Kasumi-1 (cell line): ENCODE data around the gene SERAC1.

Experiments used
- DNase-seq, 2 experiments: peaks; one replicate each; lab custom pipeline; 2025; lab: John Stamatoyannopoulos, UW

The SERAC1 gene

DNA sequence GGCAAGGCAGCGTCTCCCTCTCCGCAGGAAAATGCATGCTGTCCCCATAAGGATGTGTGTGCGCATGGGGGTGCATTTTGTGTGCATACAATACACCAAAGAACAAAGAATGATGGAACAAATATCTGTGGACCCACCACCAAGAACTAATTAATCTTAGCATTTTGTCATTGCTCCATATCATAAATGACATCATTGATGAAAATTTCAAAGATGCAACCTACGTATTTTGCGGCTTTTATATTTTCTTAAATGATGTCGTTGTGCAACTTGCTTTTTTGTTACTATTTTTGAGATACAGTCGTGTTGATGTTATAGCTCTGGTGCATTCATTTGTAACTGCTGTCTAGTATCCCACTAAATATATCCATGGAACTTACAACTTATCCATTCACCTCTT lies 89.7 kb downstream of the SERAC1 start:
- DNase-seq = no peak

DNA sequence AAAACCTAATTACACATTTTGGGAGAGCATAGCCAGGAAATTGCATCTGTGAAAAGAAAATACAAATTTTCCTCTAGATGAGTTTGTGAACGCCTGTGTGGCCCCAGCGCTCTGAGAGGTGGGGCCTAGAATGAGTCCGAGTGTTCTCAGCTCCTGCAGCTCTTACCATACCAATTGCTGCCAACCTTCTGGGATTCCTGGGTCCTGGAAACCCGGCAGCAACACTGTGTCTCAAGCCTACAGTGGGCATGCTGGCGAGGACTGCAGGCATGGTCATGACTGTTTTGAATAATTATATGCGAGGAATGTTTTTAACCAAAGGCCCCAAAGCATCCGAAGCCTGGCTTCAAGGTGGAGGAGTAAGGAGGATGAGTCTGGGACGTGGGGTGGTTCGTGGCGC lies 90.4 kb downstream of the SERAC1 start:
- no peak for DNase-seq

DNA sequence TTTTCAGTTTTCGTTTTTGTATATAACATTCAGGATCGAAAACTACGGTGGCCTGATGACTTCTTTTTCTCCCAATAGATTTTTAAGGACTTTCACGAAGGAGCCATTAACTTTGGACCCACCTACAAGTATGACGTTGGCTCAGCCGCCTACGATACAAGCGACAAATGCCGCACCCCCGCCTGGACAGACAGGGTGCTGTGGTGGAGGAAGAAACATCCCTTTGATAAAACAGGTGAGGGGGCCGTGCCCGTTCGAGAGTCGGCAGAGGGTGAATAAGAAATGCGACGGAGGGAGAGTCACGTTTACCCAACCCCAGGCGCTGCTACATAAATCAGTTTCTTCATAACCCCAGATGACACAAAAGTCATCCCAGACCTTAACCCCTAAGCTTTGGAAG lies 91.5 kb downstream of the SERAC1 start:
- DNase-seq = no peak

DNA sequence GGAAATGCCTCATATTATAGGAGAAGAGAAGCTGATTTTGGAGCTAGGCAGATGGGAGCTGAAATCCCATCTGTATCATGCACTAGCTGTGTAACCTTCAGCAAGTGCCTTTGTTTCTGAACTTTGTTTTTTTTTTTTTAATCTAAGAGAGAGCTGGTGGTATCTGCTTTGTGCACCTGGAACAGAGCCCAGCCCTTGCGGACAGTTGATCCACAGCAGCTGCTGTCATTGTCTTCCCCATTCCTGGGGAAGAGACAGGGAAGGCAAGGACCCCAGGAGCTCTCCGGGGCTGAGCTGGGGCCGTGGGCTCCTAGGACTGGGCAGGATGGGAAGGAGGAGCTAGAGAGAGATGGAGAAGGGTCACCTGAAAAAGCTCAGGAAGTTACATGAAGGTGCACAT lies 94.3 kb downstream of the SERAC1 start:
- no peak for DNase-seq

DNA sequence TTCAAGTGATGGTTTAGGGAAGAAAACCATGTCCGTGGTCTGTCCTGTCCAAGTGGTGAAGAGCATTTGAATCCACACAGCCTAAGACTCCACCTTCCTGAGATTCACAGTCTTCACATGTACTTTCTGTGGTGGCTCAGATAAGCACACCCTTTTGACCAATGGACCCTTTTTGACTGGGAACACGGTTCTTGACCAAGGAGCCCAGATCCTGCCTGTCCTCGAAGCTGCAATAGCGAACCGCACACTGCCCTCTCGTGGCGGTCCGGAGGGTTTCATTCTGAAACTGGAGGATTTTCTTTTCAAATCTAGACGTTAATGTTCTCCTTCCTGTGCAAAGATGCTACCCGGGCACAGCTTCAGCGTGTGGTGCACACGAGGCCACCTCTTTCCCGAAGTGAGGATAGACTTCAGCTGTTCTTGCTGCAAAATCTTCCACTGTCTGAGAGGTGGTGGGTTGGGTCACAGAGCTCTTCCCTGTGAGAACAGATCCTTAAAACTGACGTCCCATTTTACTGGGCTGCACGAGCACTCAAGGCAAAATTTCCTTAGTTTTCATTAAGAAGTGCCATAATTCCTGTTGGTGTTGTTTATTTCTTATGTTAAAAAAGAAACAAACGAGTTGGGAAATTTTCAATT lies 95.9 kb downstream of the SERAC1 start:
- peak; percentile 58 to 59 for DNase-seq

DNA sequence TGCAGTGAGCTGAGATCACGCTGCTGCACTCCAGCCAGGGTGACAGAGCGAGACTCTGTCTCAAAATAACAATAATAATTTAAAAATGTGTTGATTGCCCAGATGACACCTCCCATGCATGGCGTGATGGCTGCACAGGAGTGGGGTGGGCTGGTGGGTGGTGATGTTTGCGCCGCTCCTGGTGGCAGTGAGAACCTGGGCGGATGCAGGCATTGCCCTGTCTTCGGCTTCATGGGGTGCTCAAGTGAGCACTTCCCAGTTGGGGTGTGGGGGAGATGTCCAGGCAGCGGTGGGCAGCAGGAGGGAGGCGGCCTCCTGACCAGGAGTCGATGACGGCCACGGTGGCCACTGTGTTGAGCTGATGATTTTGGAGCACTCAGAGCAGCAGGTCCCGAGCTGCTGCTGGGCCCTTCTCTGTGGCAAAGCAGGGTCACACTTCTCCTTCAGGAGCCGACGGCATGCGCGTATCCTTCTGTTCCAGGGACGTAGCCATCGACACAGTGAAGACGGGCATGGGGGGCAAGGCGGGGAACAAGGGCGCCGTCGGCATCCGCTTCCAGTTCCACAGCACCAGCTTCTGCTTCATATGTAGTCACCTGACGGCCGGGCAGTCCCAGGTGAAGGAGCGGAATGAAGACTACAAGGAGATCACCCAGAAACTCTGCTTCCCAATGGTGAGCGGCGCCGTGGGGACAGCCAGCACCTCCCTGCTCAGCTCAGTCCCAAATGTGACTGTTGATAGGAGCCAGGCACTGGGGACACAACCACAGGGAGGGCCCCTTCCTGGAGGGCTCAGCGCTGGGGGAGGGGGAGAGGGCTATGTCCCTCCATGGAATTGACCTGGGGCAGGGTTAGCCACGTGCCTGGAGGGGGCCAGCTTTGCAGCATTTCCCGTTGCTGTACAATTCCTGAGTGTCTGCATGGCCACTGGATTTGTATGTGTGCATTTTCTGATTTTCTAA lies 96.7 kb downstream of the SERAC1 start:
- DNase-seq = no peak

DNA sequence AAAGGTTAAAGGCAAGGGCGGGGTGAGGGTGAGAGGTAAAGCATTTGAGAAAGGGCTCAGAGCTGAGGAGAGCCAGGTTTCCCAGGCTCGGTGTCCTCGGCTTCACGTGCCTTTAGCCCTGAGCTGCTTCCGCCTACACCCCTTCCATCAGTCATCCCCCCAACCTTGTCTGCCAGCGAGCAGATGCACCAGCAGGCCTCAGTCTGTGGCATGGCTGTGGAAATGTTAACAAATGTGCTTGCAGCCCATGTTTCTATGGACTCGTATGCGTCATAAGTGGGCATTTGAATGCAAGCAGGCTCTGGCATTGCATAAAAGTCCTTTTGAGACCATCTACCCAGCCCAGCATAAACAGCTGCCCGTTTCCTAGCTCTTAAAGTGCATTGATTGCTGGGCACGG lies 97.5 kb downstream of the SERAC1 start:
- DNase-seq = no peak

DNA sequence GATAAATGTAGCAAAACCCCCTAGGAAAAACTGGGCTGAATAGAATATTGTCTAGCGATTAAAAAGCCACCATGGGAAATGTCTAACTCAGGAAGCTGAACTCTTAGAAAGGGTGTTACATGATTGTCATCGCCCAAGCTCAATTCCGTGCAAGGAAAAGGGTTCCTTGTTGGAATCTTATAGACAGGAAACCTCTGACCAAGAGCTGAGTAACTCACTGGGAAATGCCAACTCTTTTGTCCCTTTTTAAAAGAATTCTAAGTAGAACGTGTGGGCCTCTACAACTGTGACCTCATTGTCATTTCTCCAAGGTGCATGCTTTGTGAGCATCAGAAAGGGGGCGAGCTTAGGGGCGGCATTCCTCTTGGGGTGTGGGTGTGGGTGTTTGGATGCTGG lies 98.3 kb downstream of the SERAC1 start:
- no peak for DNase-seq

DNA sequence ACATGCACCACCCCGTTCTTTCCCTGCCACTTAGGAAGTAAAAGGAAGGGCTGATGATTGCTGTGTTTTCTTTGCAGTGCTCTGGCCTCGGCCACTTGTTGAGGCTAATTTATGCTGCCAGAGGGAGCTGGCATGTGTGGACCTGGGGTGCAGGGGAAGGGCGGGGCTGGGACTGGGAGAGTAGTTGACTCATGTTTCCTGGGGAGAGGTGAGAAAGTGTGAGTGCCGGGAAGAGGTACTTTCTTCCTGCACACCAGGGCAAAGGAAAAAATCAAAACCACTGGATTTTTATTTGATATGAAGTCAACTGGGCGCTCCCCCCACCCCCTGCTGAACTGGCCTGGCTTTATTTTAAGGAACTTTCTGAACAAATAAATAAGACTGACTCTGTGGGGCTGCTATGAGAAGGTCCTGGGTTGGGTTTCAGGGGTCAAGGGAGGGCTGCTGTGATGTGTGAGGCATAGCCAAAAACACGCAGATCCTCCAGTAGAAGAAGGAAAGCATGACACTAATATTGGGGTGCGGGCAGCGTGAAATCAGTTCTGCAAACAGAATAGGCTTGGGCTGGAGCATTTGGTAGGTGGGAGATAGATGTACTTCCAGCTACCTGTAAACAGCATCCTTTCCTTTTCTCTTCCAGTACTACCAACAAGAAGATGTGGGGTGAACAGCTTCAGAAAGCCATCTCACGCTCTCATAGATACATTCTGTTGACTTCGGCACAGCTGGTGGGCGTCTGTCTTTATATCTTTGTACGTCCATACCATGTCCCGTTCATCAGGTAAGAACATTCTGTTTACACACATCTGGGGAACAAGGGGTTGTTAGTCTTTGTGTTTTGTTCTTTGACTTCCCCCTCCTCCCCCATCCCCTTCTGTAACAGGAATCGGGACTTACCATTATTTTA lies 98.9 kb downstream of the SERAC1 start:
- no peak for DNase-seq

DNA sequence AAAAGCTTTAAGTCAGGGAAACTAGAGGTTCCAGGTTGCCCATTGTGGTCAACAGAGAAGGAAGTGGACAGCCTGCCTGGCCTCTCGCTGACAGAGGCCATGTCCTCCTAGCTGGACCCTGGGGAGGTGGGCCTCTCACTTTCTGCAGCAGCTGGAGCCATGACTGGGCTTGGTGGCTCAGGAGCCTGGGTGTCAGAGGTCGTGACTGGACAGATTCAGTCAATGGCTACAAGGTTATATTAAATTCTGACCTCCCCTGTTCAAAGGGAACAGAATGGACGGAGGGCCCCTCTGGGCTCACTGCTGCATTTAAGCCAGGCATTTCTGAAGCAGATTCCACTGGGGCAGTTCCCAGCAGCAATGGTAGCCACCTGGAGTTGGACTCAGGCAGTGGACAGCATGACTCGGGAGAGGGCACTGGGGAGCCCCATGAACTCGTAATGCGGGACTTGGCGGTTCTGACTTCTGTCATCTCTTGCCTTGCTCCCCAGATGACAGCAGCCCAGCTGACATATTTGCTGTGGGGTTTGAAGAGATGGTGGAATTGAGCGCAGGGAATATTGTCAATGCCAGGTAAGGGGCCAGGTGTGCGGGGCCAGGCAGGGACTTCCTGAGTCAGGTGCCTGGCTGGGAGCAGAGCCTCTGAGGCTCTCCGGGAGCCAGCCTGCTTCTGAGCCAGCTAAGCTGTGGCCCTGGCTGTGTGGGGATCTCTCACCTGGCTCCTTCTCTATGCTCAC lies 99.7 kb downstream of the SERAC1 start:
- no peak for DNase-seq

DNA sequence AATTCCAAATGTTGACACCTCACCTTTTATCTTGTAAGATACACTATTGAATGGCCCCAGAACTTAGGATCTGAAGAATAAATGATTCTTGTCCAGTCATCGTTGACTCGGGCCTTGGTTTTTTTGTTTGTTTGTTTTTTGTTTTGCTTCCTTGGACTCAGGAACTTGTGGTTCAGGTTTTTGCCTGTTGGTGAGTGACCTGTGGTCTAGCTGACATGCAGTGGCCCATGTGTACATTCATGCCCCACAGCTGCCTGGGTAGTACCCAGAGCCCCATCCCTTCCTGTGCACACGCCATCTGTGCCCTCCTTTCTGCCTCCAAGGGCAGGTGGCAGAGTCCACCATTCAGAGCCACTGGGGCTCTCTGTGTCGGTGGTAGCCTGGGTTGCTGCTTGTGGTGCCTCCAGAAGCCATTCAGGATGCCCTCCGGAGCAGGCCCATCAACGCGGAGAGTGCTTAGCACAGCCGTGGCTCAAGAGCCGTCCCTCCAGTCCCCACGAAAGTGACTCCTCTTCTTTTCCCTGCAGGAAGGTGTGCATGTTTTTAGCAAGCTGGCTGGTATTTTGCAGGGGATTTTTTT lies 100.5 kb downstream of the SERAC1 start:
- DNase-seq = no peak

DNA sequence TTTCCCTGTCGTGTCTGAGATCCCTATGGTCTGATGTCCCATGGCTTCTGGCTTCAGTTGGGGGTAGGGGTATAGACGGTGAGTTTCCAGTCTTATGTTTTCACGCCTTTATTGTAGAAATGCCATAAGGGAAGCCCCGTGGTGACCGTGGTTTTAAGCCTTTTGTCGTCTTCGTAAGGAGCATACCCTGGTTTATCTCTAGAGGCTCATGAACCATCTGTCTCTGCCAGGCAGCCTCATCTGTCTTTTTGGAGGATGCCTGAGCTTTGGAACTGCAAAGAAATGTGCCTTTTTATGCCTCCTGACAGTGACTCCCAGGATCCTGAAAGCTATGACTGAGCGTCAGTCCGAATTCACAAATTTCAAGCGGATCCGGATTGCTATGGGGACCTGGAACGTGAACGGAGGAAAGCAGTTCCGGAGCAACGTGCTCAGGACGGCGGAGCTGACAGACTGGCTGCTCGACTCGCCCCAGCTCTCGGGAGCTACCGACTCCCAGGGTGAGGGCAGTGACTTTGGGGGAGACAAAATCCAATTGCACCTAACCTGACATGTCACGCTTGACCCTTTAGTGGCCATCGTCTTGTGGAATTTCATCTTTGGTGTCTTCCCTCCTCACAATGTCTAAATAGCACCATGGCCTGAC lies 101.8 kb downstream of the SERAC1 start:
- no peak for DNase-seq

DNA sequence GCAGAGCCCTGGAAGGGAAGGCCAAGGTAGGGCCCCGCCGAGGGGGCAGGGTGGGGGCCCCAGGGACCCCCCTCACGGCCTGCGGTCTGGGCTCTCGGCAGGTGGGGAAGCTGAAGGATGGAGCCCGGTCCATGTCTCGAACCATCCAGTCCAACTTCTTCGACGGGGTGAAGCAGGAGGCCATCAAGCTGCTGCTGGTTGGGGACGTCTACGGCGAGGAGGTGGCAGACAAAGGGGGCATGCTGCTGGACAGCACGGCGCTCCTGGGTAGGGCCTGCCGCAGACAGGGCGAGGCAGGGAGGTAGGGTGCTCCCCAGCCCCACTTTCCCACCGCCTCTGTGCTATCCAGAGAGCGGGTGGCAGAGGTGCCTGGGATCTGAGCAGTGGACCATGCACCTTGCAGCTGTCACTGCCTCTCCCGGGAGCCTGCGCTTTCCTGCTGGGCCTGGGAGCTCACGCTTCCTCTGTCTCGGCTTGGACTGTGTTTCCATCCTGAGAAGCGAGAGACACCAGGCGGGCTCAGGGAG lies 103.3 kb downstream of the SERAC1 start:
- DNase-seq = no peak

DNA sequence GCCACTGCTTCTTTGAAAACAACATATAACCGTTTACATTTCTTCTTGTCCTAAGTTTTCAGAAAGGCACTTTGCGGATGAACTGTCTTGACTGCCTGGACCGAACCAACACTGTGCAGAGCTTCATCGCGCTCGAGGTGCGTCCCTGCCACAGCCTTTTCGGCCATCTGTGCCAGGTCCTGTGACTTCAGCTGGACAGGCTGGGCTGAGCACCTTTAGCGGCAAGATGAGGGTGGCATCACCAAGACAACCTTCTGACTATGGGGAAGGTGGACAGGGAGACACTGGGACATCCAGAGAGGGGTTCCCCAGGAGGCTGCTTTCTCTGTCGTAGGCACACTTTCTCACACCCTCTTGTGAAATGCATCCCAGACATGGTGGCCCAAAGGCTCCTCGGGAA lies 104.3 kb downstream of the SERAC1 start:
- no peak for DNase-seq

DNA sequence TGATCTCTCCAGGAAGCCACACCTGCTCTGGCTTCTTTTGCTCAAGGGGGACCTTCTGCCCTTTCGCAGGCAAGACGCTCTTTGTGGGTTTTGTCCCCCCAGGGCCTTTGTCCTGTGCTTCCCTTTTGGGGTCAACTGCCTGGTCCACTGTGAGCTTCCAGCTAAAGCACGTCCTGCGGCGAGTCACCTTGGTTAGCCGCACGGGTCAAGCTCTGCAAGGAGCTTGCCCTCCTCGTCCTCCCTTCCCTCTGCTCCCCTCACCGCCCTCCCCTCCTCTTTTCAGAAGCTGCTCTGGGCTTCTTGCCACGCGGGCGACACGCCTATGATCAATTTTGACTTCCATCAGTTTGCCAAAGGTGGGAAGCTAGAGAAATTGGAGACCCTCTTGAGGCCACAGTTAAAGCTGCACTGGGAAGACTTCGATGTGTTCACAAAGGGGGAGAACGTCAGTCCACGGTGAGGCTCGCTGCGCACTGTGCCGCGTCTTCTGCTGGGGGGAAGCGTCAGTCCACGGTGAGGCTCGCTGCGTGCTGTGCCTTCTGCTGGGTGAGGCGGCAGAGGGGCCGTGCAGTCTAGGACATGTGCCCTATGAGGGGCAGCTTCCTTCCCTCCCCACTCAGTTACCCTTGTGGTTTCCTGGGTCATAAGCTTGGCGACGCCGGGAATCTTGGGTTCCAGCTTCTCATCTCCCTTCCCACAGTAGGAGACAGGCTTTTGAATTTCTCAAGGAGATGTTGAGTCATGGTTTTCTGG lies 106.2 kb downstream of the SERAC1 start:
- DNase-seq = no peak

DNA sequence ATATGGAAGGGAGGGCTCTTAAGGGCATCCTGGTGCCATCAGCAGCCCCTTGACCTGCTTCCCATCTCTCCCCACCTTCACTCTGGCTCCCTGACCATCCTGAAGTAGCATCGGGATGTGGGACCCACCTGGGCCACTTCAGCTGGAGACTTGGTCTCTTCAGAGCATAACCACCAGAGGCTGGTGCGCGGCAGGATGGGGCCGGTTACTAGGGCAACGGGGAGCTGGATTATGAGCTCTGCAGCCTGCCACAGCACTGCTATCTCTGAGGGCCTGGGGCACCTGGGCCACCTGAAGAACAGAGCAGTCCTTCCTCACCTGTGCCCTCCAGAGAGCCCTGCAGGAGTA lies 106.7 kb downstream of the SERAC1 start:
- no peak for DNase-seq

DNA sequence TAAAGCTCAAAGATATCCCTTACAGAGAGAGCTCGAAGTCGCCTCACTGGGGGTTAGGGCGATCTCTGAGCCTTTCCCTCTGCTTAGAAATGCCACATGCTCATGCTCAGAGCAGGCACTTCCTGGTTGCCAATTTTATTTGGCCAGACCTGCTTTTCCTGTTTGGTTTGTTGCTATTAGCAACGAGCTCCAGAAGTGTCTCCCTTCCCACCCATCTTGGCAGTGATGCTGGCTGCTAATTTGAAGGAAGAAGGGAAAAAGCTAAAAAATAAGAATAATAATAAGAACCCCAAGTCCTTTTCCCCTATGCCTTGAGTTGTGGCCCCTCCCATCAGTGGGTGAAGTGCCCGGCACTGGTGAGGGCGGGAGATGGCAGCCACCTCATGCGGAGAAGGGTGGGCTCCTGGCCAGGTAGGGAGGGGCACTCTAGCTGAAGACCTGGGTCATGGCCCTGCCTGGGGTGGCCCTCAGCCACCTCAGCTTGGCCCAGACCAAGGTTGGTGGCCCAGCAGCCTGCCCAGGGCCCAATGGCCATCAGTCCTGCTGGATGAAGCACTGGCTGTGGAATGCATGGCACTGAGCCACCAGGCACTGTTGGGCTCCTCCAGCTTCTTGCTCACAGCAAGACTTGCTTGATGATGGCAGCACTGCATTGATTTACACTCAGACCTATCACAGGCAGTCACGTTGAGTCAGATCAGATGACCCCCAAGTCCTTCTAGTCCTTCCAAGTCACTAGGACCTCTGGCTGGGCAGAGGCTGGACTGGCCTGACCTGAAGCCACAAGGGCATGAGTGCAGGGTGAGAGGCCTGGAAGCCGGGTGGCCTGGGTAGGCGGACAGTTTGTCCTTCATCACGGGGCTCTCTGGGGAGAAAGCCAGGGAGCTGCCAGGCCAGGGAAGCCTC lies 107.4 kb downstream of the SERAC1 start:
- DNase-seq = peak; percentile 8 to 15
